K562 (cell line): ENCODE data around the gene FSTL4. TPM values are rescaled to one million over a fixed set of nuclear protein-coding genes. Genes with fewer than 3 reads are reported as not detected.

Experiments
- ATAC-seq: fragments of 200-7000 bp; cut with Tn5 transposase; 3 replicates; pipeline ENCODE4 v1.9.1; 2020; ENCODE audit warnings: moderate library complexity
- BruUV-seq: library from RNA; stranded (reverse); fragments of 400-500 nt; replicated peaks from 2 replicates; lab custom pipeline; 2021; lab: Mats Ljungman, UMichigan
- CTCF ChIA-PET: fragments of 300-600 bp; formaldehyde crosslinking; extraction: SDS; loops from one replicate; lab custom pipeline; 2021; ENCODE audit warnings: low intra/inter-chr PET ratio; lab: Yijun Ruan, JAX
- POLR2A ChIA-PET: fragments of 300-600, 350-650 bp; sonication (Branson Sonifier 250); formaldehyde crosslinking; extraction: SDS; loops from one replicate; lab custom pipeline; 2021; ENCODE audit warnings: antibody characterized with exemption, inconsistent platforms; lab: Yijun Ruan, JAX
- DNase-seq, 4 experiments: peaks; one replicate each; pipeline versions ENCODE4 v3.0.0 to v3.0.0-alpha.2; 2011 to 2018; ENCODE audit warnings: low spot score in 3 of 4, mixed read lengths in 3 of 4; ENCODE audit errors: extremely low read depth in 1 of 4
- FAIRE-seq: peaks from 2 replicates; lab custom pipeline; 2011; peaks lifted over from hg19 to GRCh38; lab: Jason Lieb, UNC
- H2AFZ ChIP-seq: 2 replicates; pipeline ENCODE4 v1.6.0; 2011; ENCODE audit warnings: low read depth, low read length, control low read depth, inconsistent platforms
- H3K27ac ChIP-seq: fragments of 200-600 bp; 3 replicates; pipeline ENCODE4 v1.8.0; 2011; ENCODE audit warnings: low read depth, mild to moderate bottlenecking, control low read depth, inconsistent platforms, low read length, moderate library complexity, mixed read lengths; ENCODE audit errors: extremely low read depth
- H3K27me3 ChIP-seq, 2 experiments: fragments of 300-600 bp in 1 of 2; 2 replicates in 1 of 2; 3 replicates in 1 of 2; pipeline versions ENCODE4 v1.6.0 to v1.8.0; 2011; ENCODE audit warnings: inconsistent platforms in 2 of 2, low read length in 2 of 2, mild to moderate bottlenecking in 1 of 2, mixed read lengths in 1 of 2, moderate library complexity in 1 of 2; ENCODE audit not compliant: control insufficient read depth in 2 of 2, insufficient read depth in 2 of 2
- H3K36me3 ChIP-seq: fragments of 300-600 bp; 3 replicates; pipeline ENCODE4 v1.8.0; 2011; ENCODE audit warnings: mild to moderate bottlenecking, low read length, inconsistent platforms; ENCODE audit not compliant: control insufficient read depth, insufficient read depth
- H3K4me1 ChIP-seq, 2 experiments: fragments of 200-600 bp in 1 of 2; replicated peaks in 1 of 2; 2 replicates in 1 of 2; 3 replicates in 1 of 2; pipeline versions ENCODE4 v1.5.1 to v1.8.0; 2011; ENCODE audit warnings: inconsistent platforms in 2 of 2, low read length in 2 of 2, mild to moderate bottlenecking in 1 of 2, mixed read lengths in 1 of 2, moderate library complexity in 1 of 2; ENCODE audit not compliant: control insufficient read depth in 2 of 2, insufficient read depth in 2 of 2
- H3K4me2 ChIP-seq: 2 replicates; pipeline ENCODE4 v1.6.1; 2011; ENCODE audit warnings: low read length, control low read depth, inconsistent platforms, mixed read lengths; ENCODE audit not compliant: insufficient read depth
- H3K4me3 ChIP-seq: fragments of 200-600 bp; sonication (generic), shearing (Covaris generic); 2 replicates; pipeline ENCODE4 v1.5.1; 2016; ENCODE audit warnings: control low read depth, inconsistent platforms
- H3K79me2 ChIP-seq: fragments of 200-600 bp; 3 replicates; pipeline ENCODE4 v1.8.0; 2011; ENCODE audit warnings: low read length, inconsistent platforms; ENCODE audit not compliant: control insufficient read depth, insufficient read depth
- H3K9ac ChIP-seq, 2 experiments: 2 replicates each; pipeline versions ENCODE4 v1.6.0 to v1.6.1; 2011; ENCODE audit warnings: low read depth in 2 of 2, low read length in 2 of 2, control low read depth in 1 of 2, inconsistent platforms in 1 of 2, mild to moderate bottlenecking in 1 of 2, mixed read lengths in 1 of 2; ENCODE audit not compliant: insufficient read depth in 1 of 2
- H3K9me1 ChIP-seq: one replicate; pipeline ENCODE4 v1.6.0; 2011; ENCODE audit warnings: inconsistent platforms, mild to moderate bottlenecking, low read length, moderate library complexity; ENCODE audit not compliant: control insufficient read depth, insufficient read depth
- H3K9me3 ChIP-seq: replicated peaks from 2 replicates; pipeline ENCODE4 v1.5.1; 2011; ENCODE audit warnings: low read depth, low read length, inconsistent platforms; ENCODE audit not compliant: control insufficient read depth, insufficient read depth
- H4K20me1 ChIP-seq: replicated peaks from 2 replicates; pipeline ENCODE4 v1.6.1; 2011; ENCODE audit warnings: low read length, inconsistent platforms, mixed read lengths; ENCODE audit not compliant: control insufficient read depth, insufficient read depth
- FOSL1 ChIP-seq: fragments of 200-800 bp; sonication (Bioruptor generic); conservative IDR thresholded peaks from 2 replicates; pipeline ENCODE4 v1.6.1; 2016; ENCODE audit warnings: missing genetic modification characterization, missing compliant biosample characterization
- NR2C1 ChIP-seq, 2 experiments: fragments of 450-650 bp; IDR thresholded peaks; 2 replicates each; pipeline ENCODE4 v1.6.1; 2017; ENCODE audit warnings: mild to moderate bottlenecking in 2 of 2, antibody characterized with exemption in 1 of 2, inconsistent platforms in 1 of 2, missing compliant biosample characterization in 1 of 2, missing genetic modification characterization in 1 of 2
- RFX5 ChIP-seq: IDR thresholded peaks from 2 replicates; pipeline ENCODE4 v1.6.1; 2011; ENCODE audit warnings: low read depth, mild to moderate bottlenecking, improper control_type of control experiment, low read length
- WGBS: fragments of 100-300 bp; shearing (Covaris generic); methylation state at CpG from one replicate; pipeline ENCODE4 v1.1.6; 2016; ENCODE audit warnings: low coverage, mixed read lengths; ENCODE audit not compliant: insufficient coverage; ENCODE audit errors: missing lambda C conversion rate; 5-methylcytosine and 5-hydroxymethylcytosine counted together
- in situ Hi-C: fragments of 300-500 bp; cut with MboI; formaldehyde crosslinking; loops from 4 replicates; pipeline ENCODE4 v1.15.0; 2018; ENCODE audit warnings: inconsistent platforms, mixed read lengths
- intact Hi-C: fragments of 100-400 bp; cut with micrococcal nuclease; formaldehyde crosslinking; loops from 2 replicates; pipeline ENCODE4 v1.14.2; 2022
- polyA plus RNA-seq, 8 experiments: library from polyadenylated mRNA; depleted of rRNA in 4 of 8; stranded (reverse) in 5 of 8; unstranded in 3 of 8; fragments of >200 nt; fragmentation: Nextera tagmentation in 2 of 8; fragmentation: Illumina TruSeq in 1 of 8; extraction: Ambion mirVana in 2 of 8; extraction: Trizol in 1 of 8; gene quantifications; 2 replicates each; pipeline versions ENCODE4 v1.2.1 to v1.2.3, GENCODE V29; 2011 to 2014; ENCODE audit warnings: inconsistent platforms in 1 of 8, missing spikeins in 1 of 8
- total RNA-seq, 7 experiments: library from RNA; depleted of rRNA in 6 of 7; stranded (reverse); fragments of >200 nt in 6 of 7; fragmentation: Illumina TruSeq in 2 of 7; extraction: Trizol in 2 of 7; gene quantifications; 2 replicates each; pipeline versions ENCODE4 v1.2.1 to v1.2.3, GENCODE V29; 2011 to 2021; ENCODE audit warnings: low replicate concordance in 1 of 7

The FSTL4 gene
- total and polyA plus RNA-seq, 9 of the 15 experiments (the other 6 are each of a cell fraction or from before 2014, with no cell fraction given) = 0.08 to 0.18 (median 0.10) TPM; not detected in 5

DNA sequence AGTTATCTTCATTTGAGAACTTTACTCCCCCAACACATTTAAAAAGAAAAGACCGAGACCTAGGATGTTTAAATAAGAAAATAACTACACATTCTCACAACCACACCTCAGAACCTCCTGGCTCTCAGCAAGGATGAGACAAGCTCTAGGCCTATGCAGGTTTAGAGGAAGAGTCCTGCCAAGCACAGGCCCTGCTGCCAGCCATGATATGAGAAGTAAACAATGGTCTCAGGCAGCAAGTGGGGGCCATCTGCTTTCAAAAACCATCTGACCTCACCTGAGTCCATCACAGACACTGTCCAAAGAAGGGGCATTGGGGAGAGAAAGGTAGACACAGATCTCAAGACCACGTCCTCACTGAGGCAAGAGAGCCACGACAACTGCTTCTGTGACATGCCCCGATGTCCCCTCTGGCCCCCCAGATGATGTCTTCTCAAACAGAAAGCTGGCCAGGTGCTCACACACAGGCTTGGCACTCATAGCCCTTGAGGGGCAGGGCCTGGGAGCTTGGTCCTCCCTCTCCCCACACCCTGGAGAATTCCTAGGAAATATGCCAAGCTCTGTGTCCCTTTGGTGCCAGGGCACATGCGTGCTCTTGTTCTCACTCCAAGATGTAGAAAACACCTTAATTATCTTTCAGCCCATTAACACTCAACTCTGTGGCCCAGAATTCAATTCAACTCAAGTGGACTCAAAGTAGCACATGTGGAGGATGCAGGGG lies 150.4 kb downstream of the FSTL4 start:
- H3K9ac ChIP-seq = no peak overlapping the region
- ATAC-seq (no peak), FAIRE-seq (no peak), DNase-seq (no peak)
- H2AFZ ChIP-seq = no peak overlapping the region
- H3K36me3 ChIP-seq = no peaks in the 10 kb centered on the region
- H3K4me2 ChIP-seq = no peak overlapping the region
- CTCF ChIA-PET = no interaction called here
- H4K20me1 ChIP-seq = no peaks in the 10 kb centered on the region
- no TSS peak for BruUV-seq
- in situ Hi-C loops = loop anchor here (25.0 kb wide), 1 partner anchor 350 kb away; no protein-coding TSS in a partner anchor
- H3K9me1 ChIP-seq = no peaks in the 10 kb centered on the region
- H3K9me3 ChIP-seq = no peaks in the 10 kb centered on the region
- no peak overlapping the region for H3K27ac ChIP-seq
- no peaks in the 10 kb centered on the region for H3K79me2 ChIP-seq
- no peak for TF ChIP-seq NR2C1 (IDR thresholded peaks at IDR 0.05)
- no peak for TF ChIP-seq NR2C1 (tag; IDR thresholded peaks at IDR 0.05)
- no peak for TF ChIP-seq FOSL1 (tag)
- no peak for TF ChIP-seq RFX5
- no peak overlapping the region for H3K4me3 ChIP-seq
- H3K27me3 ChIP-seq = peaks cover 4 to 44% of the 10 kb centered on the region in 2 experiments; a peak in 4 of 5 replicates
- 2% methylated on average over 5 of the region's 5 CpGs for WGBS
- POLR2A ChIA-PET = interaction anchor here (0.7 kb wide), 1 partner anchor 175 kb away, joined by 3 read pairs; no protein-coding TSS in a partner anchor
- H3K4me1 ChIP-seq = no peaks in the 10 kb centered on the region
- intact Hi-C loops = loop anchor here (5.0 to 10.0 kb wide), 2 partner anchors 97 to 350 kb away; no protein-coding TSS in a partner anchor
